ENCODE results near the gene MAP3K14.

The MAP3K14 gene

DNA sequence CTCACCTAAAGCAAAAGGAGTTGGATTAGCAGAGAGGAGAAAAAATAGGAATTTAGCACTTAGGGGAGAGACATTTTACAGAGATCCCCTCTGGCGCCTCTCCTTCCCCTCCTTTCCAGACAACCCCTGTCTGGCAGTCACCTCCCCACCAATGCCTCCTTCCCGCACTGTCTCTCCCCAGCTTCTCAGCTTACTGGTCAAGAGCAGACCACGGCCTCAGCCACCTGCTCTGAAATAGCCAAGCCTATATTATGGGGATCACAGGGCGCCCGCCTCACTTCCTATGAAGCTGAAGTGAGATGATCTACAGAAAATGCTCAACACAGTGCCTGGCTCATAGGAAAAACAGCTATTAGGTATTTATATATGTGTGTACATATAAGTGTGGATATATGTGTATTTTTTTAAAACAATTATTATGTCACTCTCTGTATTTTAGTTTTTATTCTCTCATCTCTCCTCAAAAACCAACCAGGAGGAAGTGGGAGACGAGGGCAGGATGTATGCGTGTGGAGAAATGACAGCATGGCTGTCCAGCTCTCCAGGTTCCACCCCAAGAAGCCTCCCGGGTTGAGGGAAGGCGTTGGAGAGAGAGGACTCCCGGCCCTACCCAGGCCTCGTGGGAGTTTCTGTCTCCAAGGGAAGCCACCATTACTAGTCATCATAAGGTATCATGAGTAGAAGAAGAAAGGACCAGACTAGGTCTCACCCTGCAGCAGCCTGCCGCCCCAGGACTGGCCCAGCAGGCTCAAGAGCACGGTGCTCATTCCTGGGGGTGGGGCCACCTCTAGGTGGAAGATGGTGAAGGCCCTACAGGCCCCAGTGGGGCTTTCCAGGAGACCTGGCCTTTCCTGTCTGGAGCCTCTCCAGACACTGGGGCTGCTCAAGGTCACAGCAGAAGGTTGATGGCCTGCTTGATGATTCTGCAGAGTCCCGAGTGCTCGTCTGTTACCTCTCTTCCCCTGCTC is 27.2 kb downstream of the MAP3K14 start:
- no peak for TF ChIP-seq CTCF (IDR thresholded peaks at IDR 0.05; ENCODE audit: insufficient read depth, low read depth, low read length, missing control alignments)
- no peak for DNase-seq (ENCODE audit: low read depth)
- no peak overlapping the region for H3K4me3 ChIP-seq (ENCODE audit: low read length)

GRCh38 chr17:45288825-45289224 is 28.0 kb downstream of the MAP3K14 start:
- no peak for DNase-seq (ENCODE audit: low read depth)
- no peak for TF ChIP-seq CTCF (IDR thresholded peaks at IDR 0.05; ENCODE audit: insufficient read depth, low read depth, low read length, missing control alignments)
- no peak overlapping the region for H3K4me3 ChIP-seq (ENCODE audit: low read length)

GRCh38 chr17:45287526-45288500 is 29.0 kb downstream of the MAP3K14 start:
- TF ChIP-seq CTCF (IDR thresholded peaks at IDR 0.05; ENCODE audit: insufficient read depth, low read depth, low read length, missing control alignments) = no peak
- no peak for DNase-seq (ENCODE audit: low read depth)

DNA sequence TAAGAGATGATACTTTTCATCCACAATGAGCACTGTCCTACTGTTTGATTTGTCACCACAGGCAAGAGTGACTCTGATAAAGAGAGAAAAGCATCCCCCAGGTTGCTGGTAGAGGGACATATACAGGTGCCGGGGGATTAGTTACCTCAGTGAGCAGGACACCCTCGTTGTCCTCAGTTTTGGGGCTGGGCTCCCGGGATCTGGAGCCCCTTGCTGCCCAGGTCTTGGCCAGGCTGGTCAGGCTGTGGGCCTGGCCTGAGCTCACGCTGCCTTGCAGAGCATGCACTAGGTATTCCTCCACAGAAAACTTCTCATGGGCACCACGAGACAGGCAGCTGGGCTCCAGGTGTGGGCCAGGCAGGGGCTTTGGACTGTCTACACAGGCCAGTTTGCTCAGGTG is 30.5 kb downstream of the MAP3K14 start:
- no peak for TF ChIP-seq CTCF (IDR thresholded peaks at IDR 0.05; ENCODE audit: insufficient read depth, low read depth, low read length, missing control alignments)
- DNase-seq (ENCODE audit: low read depth) = no peak
- no peak overlapping the region for H3K4me3 ChIP-seq (ENCODE audit: low read length)

More at GRCh38 chr17:45287526-45288500, 29.0 kb downstream of the MAP3K14 start:
- no peak overlapping the region for H3K4me3 ChIP-seq (ENCODE audit: low read length)

DNA sequence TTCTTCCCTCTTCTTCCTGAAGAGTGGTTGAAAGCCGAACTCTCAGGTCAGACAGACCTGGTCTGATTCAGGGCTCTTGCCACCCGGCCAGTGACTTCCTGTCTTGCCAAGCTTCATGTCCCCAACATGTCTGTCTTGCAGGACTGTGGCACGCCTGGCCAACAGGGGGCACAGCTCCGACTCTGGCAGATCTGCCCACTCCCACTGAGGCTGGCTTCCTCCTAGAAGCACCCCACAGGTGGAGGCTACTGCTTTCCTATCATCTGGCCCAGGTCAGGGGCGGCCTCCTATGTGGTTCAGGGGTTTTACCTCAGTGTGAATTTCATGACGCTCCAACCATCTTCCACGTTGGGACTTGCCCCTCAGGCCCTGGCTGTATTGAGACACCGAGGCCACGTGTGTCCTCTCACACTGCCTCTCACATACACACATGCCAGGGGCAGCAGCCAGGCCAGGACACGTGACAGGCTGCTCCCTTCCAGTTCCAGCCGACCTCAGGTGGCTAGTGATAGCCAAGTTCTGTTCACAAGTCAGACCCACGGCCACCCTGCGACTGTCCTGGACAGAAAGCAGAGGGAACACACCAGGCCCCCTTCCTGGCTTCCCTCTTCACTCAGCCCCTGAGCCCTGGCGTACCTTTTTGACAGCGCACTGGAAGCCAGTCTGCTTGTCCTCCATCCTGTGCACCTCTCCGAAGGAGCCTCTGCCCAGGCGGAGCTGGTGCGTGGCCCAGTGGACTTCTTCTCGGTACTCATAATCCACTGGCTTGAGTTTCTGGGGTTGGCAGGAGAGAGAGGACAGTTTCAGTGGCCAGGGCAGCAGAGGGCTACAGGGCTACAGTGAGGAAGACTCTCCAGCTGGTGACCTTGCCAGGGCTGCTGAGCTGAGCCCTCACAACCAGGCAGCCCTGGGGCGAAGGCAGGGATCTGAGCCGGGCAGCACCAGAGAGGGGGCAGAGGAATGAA is 32.4 kb downstream of the MAP3K14 start:
- H3K4me3 ChIP-seq (ENCODE audit: low read length) = no peak overlapping the region

More for the DNA sequence above, 32.4 kb downstream of the MAP3K14 start:
- TF ChIP-seq CTCF (IDR thresholded peaks at IDR 0.05; ENCODE audit: insufficient read depth, low read depth, low read length, missing control alignments) = peak; percentile 30
- DNase-seq (ENCODE audit: low read depth) = peak; percentile 88
